GM12878 (cell line): Measurements from ENCODE around the gene BEST4. TPM values are rescaled to one million over a fixed set of nuclear protein-coding genes. Genes with fewer than 3 reads are reported as not detected.
A peak's percentile ranks its signal among the peaks of the same experiment; 100 is the strongest.

Experiments
- BRCA1 ChIP-seq: IDR thresholded peaks from 2 replicates; pipeline ENCODE4 v1.6.1; 2011; ENCODE audit warnings: low read depth, low read length, improper control_type of control experiment
- CHD2 ChIP-seq: IDR thresholded peaks from 2 replicates; pipeline ENCODE4 v1.6.1; 2011; ENCODE audit warnings: low read depth, low read length, improper control_type of control experiment, borderline replicate concordance
- CREM ChIP-seq: IDR thresholded peaks from 2 replicates; pipeline ENCODE4 v1.6.1; 2014; ENCODE audit warnings: antibody characterized with exemption, low read depth
- EP300 ChIP-seq, 2 experiments: fragments of 150-350 bp in 1 of 2; IDR thresholded peaks; 2 replicates each; pipeline ENCODE4 v1.6.1; 2011 to 2012; ENCODE audit warnings: low read depth in 2 of 2, low read length in 2 of 2, borderline replicate concordance in 1 of 2, improper control_type of control experiment in 1 of 2, inconsistent platforms in 1 of 2; ENCODE audit not compliant: control insufficient read depth in 1 of 2
- HDGF ChIP-seq: fragments of 450-650 bp; IDR thresholded peaks from 2 replicates; pipeline ENCODE4 v1.6.1; 2016; ENCODE audit warnings: antibody characterized with exemption
- IKZF1 ChIP-seq: fragments of 450-650 bp; conservative IDR thresholded peaks from 2 replicates; pipeline ENCODE4 v1.6.1; 2017; ENCODE audit warnings: antibody characterized with exemption, mild to moderate bottlenecking
- SMC3 ChIP-seq: IDR thresholded peaks from 2 replicates; pipeline ENCODE4 v1.6.1; 2011; ENCODE audit warnings: low read length, improper control_type of control experiment, borderline replicate concordance
- SRF ChIP-seq, 2 experiments: IDR thresholded peaks; 2 replicates each; pipeline ENCODE4 v1.6.1; 2011; ENCODE audit warnings: low read depth in 2 of 2, low read length in 2 of 2, mild to moderate bottlenecking in 1 of 2, moderate library complexity in 1 of 2
- TAF1 ChIP-seq: IDR thresholded peaks from 2 replicates; pipeline ENCODE4 v1.6.1; 2011; ENCODE audit warnings: mild to moderate bottlenecking, low read depth, low read length, borderline replicate concordance
- TCF3 ChIP-seq: IDR thresholded peaks from 2 replicates; pipeline ENCODE4 v1.6.1; 2012; ENCODE audit warnings: low read depth, mild to moderate bottlenecking, low read length, borderline replicate concordance; ENCODE audit not compliant: insufficient read depth
- polyA plus RNA-seq, 11 experiments: library from polyadenylated mRNA; depleted of rRNA in 4 of 11; unstranded in 6 of 11; stranded (reverse) in 5 of 11; fragments of >200 nt; fragmentation: Nextera tagmentation in 4 of 11; fragmentation: Illumina TruSeq in 1 of 11; extraction: Ambion mirVana in 4 of 11; extraction: Trizol in 1 of 11; gene quantifications; 1 replicate in 1 of 11; 2 replicates in 10 of 11; pipeline versions ENCODE4 v1.2.1 to v1.2.3, GENCODE V29; 2011 to 2016; ENCODE audit warnings: inconsistent platforms in 2 of 11, missing spikeins in 2 of 11, low read depth in 1 of 11
- total RNA-seq, 4 experiments: library from RNA; depleted of rRNA in 3 of 4; stranded (reverse); fragments of >200 nt in 3 of 4; fragmentation: Illumina TruSeq in 1 of 4; extraction: Trizol in 1 of 4; gene quantifications; 2 replicates each; pipeline versions ENCODE4 v1.2.1 to v1.2.3, GENCODE V29; 2013 to 2021
- TF ChIP-seq, protein P1 (sequence below): fragments of 450-650 bp; IDR thresholded peaks from 2 replicates; pipeline ENCODE4 v1.6.1; 2016; ENCODE audit warnings: mild to moderate bottlenecking
- TF ChIP-seq, protein P2 (sequence below): fragments of 450-650 bp; IDR thresholded peaks from 2 replicates; pipeline ENCODE4 v1.6.1; 2017; ENCODE audit warnings: low read depth, mild to moderate bottlenecking, moderate library complexity
- TF ChIP-seq, protein P3 (sequence below): fragments of 450-650 bp; IDR thresholded peaks from 2 replicates; pipeline ENCODE4 v1.6.1; 2018; ENCODE audit warnings: mild to moderate bottlenecking, low read depth, moderate library complexity; ENCODE audit not compliant: partially characterized antibody
- TF ChIP-seq, protein P4 (sequence below): fragments of 150-350 bp; IDR thresholded peaks from 2 replicates; pipeline ENCODE4 v1.6.1; 2016; ENCODE audit warnings: low read depth, low read length
- TF ChIP-seq, protein P5 (sequence below): IDR thresholded peaks from 2 replicates; pipeline ENCODE4 v1.6.1; 2011; ENCODE audit warnings: borderline replicate concordance, low read depth, mild to moderate bottlenecking, moderate library complexity, low read length; ENCODE audit not compliant: insufficient read depth, poor library complexity, severe bottlenecking

The BEST4 gene
- total and polyA plus RNA-seq, 10 of the 15 experiments (the other 5 are each of a cell fraction or from before 2014, with no cell fraction given), result 0.06 to 1.3 (median 0.42) TPM

DNA sequence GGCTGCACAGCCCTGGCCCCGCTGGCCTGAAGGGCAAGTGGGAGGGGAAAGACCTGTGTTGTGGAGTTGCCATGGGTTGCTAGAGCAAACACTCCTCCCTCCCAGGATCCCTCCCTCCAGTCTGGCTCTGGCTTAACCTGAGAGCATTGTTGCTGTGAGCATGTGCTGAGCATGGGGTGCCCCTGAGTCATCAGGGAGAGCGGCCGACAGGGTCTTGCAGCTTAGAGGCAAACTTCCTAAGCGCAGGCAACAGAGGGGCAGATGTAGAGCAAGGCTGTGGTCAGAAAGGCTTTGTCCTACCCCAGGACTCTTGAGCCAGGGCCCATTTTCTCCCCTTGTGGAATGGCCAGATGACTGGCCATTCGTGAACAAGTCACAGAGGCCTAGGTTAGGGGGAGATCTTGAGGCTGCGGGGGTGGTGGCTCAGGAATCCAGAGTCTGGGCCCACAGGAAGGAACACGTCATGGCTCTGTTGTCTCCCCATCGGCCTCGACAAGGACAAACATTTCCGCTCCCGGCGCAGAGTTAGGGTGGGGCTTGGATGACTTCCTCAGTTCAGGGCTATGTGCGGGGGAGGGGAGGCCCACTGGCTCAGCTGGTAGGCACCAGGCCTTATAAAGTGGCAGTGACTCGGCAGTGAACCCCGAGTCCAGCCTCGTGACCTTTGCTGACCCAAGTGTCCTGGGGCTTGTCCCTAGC is 19.5 kb upstream of the BEST4 start (continued):
- TF ChIP-seq, protein P1, sequence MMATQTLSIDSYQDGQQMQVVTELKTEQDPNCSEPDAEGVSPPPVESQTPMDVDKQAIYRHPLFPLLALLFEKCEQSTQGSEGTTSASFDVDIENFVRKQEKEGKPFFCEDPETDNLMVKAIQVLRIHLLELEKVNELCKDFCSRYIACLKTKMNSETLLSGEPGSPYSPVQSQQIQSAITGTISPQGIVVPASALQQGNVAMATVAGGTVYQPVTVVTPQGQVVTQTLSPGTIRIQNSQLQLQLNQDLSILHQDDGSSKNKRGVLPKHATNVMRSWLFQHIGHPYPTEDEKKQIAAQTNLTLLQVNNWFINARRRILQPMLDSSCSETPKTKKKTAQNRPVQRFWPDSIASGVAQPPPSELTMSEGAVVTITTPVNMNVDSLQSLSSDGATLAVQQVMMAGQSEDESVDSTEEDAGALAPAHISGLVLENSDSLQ, result 0 out of 2 replicates have a peak, but pooled peaks have one; percentile 8
- TF ChIP-seq, protein P2, sequence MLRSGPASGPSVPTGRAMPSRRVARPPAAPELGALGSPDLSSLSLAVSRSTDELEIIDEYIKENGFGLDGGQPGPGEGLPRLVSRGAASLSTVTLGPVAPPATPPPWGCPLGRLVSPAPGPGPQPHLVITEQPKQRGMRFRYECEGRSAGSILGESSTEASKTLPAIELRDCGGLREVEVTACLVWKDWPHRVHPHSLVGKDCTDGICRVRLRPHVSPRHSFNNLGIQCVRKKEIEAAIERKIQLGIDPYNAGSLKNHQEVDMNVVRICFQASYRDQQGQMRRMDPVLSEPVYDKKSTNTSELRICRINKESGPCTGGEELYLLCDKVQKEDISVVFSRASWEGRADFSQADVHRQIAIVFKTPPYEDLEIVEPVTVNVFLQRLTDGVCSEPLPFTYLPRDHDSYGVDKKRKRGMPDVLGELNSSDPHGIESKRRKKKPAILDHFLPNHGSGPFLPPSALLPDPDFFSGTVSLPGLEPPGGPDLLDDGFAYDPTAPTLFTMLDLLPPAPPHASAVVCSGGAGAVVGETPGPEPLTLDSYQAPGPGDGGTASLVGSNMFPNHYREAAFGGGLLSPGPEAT, result 0 out of 2 replicates have a peak, but pooled peaks have one; percentile 55
- TF ChIP-seq HDGF (peak; percentile 11), CHD2 (peak; percentile 67; the same call in 1 of the 2 replicates), SMC3 (no peak; the same call in 1 of the 2 replicates), TCF3 (0 out of 2 replicates have a peak, but pooled peaks have one; percentile 52), TAF1 (0 out of 2 replicates have a peak, but pooled peaks have one; percentile 19), SRF (IDR thresholded peaks at IDR 0.05; ENCODE audit: low read depth in 2 of 2, low read length in 2 of 2) (0 out of 4 replicates have a peak, but pooled peaks of 1 of the 2 experiments have one; percentile 56), IKZF1 (0 out of 2 replicates have a peak, but pooled peaks have one; percentile 62), BRCA1 (0 out of 2 replicates have a peak, but pooled peaks have one; percentile 17), CREM (peak; percentile 67; the same call in 1 of the 2 replicates), EP300 (IDR thresholded peaks at IDR 0.05; ENCODE audit: borderline replicate concordance in 1 of 2, control insufficient read depth in 1 of 2, low read depth in 2 of 2, low read length in 2 of 2) (peak in 1 of 2 experiments; percentile 44; a peak in 2 of 4 replicates)
- TF ChIP-seq, protein P3, sequence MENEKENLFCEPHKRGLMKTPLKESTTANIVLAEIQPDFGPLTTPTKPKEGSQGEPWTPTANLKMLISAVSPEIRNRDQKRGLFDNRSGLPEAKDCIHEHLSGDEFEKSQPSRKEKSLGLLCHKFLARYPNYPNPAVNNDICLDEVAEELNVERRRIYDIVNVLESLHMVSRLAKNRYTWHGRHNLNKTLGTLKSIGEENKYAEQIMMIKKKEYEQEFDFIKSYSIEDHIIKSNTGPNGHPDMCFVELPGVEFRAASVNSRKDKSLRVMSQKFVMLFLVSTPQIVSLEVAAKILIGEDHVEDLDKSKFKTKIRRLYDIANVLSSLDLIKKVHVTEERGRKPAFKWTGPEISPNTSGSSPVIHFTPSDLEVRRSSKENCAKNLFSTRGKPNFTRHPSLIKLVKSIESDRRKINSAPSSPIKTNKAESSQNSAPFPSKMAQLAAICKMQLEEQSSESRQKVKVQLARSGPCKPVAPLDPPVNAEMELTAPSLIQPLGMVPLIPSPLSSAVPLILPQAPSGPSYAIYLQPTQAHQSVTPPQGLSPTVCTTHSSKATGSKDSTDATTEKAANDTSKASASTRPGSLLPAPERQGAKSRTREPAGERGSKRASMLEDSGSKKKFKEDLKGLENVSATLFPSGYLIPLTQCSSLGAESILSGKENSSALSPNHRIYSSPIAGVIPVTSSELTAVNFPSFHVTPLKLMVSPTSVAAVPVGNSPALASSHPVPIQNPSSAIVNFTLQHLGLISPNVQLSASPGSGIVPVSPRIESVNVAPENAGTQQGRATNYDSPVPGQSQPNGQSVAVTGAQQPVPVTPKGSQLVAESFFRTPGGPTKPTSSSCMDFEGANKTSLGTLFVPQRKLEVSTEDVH, result peak; percentile 43
- TF ChIP-seq, protein P4, sequence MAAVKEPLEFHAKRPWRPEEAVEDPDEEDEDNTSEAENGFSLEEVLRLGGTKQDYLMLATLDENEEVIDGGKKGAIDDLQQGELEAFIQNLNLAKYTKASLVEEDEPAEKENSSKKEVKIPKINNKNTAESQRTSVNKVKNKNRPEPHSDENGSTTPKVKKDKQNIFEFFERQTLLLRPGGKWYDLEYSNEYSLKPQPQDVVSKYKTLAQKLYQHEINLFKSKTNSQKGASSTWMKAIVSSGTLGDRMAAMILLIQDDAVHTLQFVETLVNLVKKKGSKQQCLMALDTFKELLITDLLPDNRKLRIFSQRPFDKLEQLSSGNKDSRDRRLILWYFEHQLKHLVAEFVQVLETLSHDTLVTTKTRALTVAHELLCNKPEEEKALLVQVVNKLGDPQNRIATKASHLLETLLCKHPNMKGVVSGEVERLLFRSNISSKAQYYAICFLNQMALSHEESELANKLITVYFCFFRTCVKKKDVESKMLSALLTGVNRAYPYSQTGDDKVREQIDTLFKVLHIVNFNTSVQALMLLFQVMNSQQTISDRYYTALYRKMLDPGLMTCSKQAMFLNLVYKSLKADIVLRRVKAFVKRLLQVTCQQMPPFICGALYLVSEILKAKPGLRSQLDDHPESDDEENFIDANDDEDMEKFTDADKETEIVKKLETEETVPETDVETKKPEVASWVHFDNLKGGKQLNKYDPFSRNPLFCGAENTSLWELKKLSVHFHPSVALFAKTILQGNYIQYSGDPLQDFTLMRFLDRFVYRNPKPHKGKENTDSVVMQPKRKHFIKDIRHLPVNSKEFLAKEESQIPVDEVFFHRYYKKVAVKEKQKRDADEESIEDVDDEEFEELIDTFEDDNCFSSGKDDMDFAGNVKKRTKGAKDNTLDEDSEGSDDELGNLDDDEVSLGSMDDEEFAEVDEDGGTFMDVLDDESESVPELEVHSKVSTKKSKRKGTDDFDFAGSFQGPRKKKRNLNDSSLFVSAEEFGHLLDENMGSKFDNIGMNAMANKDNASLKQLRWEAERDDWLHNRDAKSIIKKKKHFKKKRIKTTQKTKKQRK, result no peak
- TF ChIP-seq, protein P5, sequence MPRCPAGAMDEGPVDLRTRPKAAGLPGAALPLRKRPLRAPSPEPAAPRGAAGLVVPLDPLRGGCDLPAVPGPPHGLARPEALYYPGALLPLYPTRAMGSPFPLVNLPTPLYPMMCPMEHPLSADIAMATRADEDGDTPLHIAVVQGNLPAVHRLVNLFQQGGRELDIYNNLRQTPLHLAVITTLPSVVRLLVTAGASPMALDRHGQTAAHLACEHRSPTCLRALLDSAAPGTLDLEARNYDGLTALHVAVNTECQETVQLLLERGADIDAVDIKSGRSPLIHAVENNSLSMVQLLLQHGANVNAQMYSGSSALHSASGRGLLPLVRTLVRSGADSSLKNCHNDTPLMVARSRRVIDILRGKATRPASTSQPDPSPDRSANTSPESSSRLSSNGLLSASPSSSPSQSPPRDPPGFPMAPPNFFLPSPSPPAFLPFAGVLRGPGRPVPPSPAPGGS, result peak; percentile 27
